HG03039 (cell line): ENCODE measurements around the gene PYROXD2.
A peak's percentile ranks its signal among the peaks of the same experiment; 100 is the strongest.

Experiments
- ATAC-seq: cut with Tn5 transposase; IDR thresholded peaks from one replicate; pipeline ENCODE4 v1.9.1; 2021; ENCODE audit warnings: mild to moderate bottlenecking, moderate library complexity; ENCODE audit not compliant: unreplicated experiment

PYROXD2 gene

DNA sequence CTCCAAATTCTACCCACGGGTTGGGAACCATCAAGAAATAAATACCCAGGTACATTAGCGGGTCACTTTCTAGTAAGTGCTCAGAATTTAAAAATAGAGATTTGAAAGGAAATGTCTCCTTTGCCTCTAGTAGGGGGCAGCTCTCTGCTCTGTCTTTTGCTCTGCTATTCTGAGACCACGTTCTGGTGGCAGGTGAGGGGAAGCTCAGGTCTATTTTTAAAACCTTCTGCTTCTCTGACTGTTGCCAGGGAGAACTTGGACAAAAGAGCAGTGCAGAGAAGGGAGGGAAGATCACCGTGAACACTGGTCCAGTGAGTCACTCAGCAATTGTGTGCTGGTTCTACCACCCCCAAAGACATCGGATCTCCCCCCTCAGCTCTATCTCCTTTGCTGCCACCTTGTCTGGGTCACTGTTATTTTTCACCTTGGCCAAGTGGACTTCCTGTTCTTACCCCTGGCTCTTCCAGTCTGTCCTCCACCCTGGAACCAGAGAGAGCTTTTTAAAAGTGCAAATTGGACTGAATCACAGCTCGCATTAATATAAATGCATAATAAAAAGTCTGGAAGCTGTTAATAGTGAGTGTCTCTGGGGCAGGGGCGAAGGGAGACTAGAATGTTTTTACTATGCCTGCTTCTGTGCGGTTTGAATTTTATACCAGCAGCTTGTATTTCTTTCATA, 74.6 kb downstream of the PYROXD2 start:
- ATAC-seq, result peak; percentile 41

DNA sequence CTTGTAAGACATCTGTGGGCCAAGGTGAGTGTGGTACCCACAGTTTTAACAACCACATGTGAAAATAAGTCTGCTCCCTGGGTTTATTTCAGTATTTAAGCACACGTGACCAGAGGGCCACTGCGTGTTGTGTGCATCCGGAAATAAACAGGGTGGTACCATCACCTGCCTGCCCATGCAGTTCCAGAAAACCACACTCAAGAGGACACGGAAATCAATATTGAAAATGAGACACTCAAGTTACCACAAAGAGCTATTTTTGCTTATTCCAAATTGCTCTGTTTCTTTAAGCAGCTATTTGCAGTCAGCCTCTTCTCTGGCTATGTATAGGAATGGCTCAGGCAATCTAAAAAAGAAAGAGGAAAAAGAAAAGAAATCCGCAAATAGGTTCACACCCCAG, 75.2 kb downstream of the PYROXD2 start:
- ATAC-seq, result peak; percentile 72

- no peak for ATAC-seq
Measured at GRCh38 chr10:98338896-98339295, 76.1 kb downstream of the PYROXD2 start.

DNA sequence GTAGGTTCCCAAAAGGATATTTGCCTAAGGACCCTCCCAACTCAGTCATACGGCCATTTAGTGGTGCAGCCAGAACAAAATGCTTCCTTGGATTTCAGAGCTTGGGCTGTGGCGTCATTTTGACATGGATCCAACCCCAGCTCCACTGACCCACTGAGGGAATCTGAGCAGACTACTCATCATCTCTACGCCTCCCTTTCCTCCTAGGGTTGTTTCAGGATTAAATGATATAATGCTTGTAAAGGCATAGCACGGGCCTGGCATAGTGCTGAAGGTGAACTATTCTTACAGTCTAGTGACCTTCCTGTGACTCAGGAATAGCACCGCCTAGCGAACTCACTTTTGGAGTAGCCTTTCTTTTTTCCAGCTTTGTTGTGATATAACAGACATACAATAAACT, 76.7 kb downstream of the PYROXD2 start:
- no peak for ATAC-seq

GRCh38 chr10:98337484-98337883, 77.5 kb downstream of the PYROXD2 start:
- ATAC-seq, result no peak
